HEK293 (cell line): Measurements from ENCODE around the gene ANKRD37.

Source experiments
- ZNF24 ChIP-seq: fragments of 450-650 bp; formaldehyde crosslinking; IDR thresholded peaks from 2 replicates; pipeline ENCODE4 v1.5.1; 2016; ENCODE audit warnings: missing biosample characterization, missing genetic modification characterization
- ZNF792 ChIP-seq: fragments of 450-650 bp; formaldehyde crosslinking; IDR thresholded peaks from 2 replicates; pipeline ENCODE4 v1.5.1; 2016; ENCODE audit warnings: missing biosample characterization, missing genetic modification characterization
- ZSCAN16 ChIP-seq: fragments of 450-650 bp; formaldehyde crosslinking; IDR thresholded peaks from 2 replicates; pipeline ENCODE4 v1.5.1; 2016; ENCODE audit warnings: missing biosample characterization, missing genetic modification characterization

- no peak for TF ChIP-seq ZNF792 (tag by site-specific recombination)
- TF ChIP-seq ZNF24 (tag by site-specific recombination), result no peak
- TF ChIP-seq ZSCAN16 (tag by site-specific recombination), result no peak
Observed at GRCh38 chr4:185361872-185362271, 34.8 kb upstream of the ANKRD37 start.
